GM19324 (cell line): ENCODE measurements around the gene PAX8.

Source experiments
- ATAC-seq: cut with Tn5 transposase; IDR thresholded peaks from one replicate; pipeline ENCODE4 v1.9.1; 2021; ENCODE audit warnings: mild to moderate bottlenecking, moderate library complexity; ENCODE audit not compliant: unreplicated experiment, low FRiP score

The PAX8 gene

GRCh38 chr2:113224647-113225236 lies 54.0 kb downstream of the PAX8 start:
- no peak for ATAC-seq

- ATAC-seq, result no peak
These were observed 54.9 kb downstream of the PAX8 start for GRCh38 chr2:113223813-113224212.

GRCh38 chr2:113221846-113222245 lies 56.9 kb downstream of the PAX8 start:
- ATAC-seq, result no peak

- no peak for ATAC-seq
These were observed 57.6 kb downstream of the PAX8 start for GRCh38 chr2:113220970-113221708.

- no peak for ATAC-seq
These were observed 58.7 kb downstream of the PAX8 start for GRCh38 chr2:113219889-113220641.

DNA sequence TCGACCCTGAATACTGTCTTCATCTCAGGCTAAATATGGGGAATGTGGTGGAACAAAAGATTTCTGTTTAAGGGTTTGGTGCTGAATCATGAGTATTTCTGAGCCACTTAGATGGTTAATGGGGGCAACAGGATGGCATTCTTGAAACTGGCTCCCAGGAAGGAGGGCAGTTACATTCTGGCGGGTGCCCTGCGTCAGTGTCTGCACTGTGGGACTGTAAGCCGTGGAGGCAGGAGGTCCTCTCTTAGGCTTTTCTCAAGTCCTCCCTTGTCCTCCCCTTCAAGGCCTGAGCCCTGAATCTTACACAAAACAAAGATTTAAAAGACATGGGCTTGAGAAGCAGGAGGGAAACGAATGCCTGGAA lies 59.2 kb downstream of the PAX8 start:
- ATAC-seq, result no peak

DNA sequence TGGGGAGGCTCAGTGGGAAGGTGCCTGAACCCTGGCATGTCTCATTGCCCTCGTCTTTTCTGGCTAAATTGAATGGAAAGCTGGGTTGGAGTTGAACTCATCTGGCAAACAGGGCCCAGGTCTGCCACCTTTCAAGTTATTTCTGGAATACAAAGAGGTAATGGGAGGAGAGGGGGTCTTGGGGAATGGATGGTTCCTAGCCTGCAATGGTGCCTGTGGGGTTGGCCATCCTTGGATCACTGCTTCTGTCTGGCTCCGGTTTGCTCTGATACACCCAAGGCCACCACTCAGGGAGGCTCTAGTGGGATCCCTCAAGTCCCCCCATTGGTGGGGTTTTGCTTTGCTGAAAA lies 59.7 kb downstream of the PAX8 start:
- no peak for ATAC-seq

GRCh38 chr2:113218283-113219091 lies 60.2 kb downstream of the PAX8 start:
- ATAC-seq, result no peak

GRCh38 chr2:113217455-113218282 lies 61.1 kb downstream of the PAX8 start:
- no peak for ATAC-seq

DNA sequence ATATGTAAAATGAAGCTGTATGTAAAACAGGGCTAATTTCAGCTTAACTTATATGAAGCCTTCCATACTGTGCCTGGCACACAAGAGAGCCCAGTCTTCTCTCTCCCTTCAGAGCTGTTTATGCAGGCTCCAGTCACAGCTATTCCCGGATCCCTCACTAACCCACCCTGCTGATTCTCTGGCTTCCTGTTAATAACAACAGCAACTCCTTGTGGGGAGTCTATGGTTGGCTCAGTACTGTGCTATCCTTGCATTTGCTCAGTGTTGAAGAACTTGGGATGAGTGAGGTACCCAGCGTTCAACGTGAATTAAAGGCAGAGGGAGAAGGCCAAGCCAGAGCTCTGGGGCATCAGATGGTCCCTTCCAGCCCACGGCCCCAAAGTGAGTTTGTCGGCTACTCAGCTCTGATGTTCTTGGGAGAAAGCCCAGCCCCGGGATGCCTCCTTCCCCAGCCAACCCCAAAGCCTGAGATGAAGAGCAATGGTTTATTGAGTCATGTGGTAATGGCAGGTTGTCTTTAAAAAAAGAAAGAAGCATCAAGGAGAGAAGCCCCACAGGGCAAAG lies 61.7 kb downstream of the PAX8 start:
- no peak for ATAC-seq

DNA sequence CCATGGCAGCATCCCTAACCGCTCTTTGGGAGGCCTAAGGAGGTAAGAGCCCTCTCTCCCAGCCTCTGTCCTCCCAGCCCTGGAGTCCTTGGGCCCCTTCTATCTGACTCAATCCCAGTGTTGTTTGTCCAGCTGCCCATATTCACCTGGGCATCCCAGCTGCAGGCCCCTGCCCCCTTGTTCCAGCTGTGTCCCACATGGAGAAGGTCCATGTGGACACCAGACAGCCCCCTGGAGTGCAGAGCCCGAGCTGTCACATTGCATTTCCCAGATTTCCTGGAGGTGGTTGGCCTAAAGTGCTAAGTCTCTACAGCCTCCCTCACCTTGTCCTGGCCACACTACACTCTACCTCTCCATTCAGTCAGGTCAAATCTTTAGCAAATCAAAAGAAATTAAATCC lies 62.4 kb downstream of the PAX8 start:
- no peak for ATAC-seq

- ATAC-seq, result no peak
These were observed 63.7 kb downstream of the PAX8 start for GRCh38 chr2:113215056-113215455.

GRCh38 chr2:113214141-113214540 lies 64.6 kb downstream of the PAX8 start:
- ATAC-seq, result no peak

- no peak for ATAC-seq
These were observed 65.4 kb downstream of the PAX8 start for GRCh38 chr2:113213061-113213930.

- ATAC-seq, result no peak
These were observed 66.3 kb downstream of the PAX8 start for GRCh38 chr2:113212245-113213060.

DNA sequence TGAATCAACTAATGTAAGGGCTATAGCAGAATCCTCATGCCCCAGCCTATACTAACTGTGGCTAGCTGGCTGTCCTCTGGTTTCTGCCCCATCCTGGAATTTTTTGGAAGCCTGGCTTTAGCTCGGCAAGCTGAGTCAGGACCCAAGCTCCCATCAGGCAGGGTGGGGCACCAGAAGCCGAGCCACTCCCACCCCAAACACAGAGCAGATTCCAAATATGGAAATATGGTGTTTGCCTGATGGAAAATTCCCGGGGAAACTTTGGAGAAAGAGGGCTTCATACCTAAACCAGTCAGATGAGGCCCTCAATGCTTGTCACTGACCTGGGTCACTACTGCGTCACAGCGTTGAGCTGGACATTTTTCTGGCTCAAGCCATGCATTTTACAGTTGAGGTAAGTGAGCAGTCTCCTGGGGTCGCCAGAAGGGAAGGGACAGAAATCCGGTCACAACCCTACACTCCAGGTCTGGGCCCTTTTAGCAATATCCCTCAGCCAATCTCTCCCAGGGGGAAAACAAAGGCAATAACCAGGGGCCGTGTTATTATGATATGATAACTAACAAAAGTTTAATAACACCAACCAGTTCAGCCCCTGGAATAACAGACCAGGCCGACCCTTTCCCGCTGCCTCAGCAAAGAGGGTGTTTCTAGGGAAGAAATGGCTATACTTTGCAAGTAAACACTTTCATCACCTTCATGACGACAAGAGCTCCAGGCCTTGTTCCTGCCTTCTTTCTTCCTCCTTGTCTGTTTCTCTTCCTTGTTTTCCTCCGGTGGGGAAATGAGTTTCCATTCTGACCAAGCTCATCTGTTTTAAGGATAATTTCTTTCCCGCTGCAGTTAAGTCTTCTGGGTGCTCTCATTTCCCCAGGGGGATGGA lies 67.3 kb downstream of the PAX8 start:
- no peak for ATAC-seq

DNA sequence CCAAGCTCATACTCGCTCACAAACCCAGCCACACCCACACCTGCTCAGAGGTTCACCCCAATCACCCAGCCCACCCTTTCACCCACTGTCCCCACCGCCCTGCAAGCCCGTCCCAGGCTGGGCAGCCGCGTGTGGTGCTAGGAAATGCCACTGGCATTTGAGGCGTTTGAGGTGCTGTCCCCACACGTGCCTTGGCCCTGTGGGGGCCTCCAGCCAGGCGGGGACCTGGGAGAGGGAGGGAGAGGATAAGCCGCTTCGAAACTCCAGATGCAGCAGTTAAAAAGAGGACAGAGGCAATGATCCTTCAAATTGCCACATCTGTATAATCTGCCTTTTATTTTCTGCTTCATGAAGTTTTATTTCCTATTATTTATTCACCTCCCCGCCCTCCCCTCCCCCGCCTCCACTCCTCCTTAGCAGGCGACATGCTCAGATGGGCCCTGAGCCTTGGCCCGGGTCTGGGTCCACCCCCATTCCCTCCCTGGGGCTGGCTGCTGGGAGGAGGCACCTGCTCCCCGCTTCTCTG lies 69.0 kb downstream of the PAX8 start:
- ATAC-seq, result no peak
